Measurements from ENCODE around the gene SARNP. TPM values are rescaled to one million over a fixed set of nuclear protein-coding genes. Genes with fewer than 3 reads are reported as not detected.
"Not testable (repeated sequence)": the region's sequence is repeated elsewhere in the genome, so short reads cannot be mapped to it uniquely, and the experiment has no call there.

Gene SARNP
- total RNA-seq, 2 experiments from 2014 or later, result 91.1 to 94.8 TPM

GRCh38 chr12:55789893-55790292 is 27.6 kb downstream of the SARNP start:
- Mint-ChIP-seq H3K4me3 (no peak overlapping the region), H3K27me3 (ENCODE audit: low read depth) (no peaks in the 10 kb centered on the region), H3K36me3 (ENCODE audit: low read depth) (peaks cover 55% of the 10 kb centered on the region), H3K27ac (no peak overlapping the region), H3K4me1 (ENCODE audit: low read depth) (no peaks in the 10 kb centered on the region), H3K9me3 (ENCODE audit: insufficient read depth) (no peaks in the 10 kb centered on the region)
- ChIA-PET CTCF (no interaction called here), POLR2A (no interaction called here)
- DNase-seq (no peak), ATAC-seq (no peak)

- no peaks in the 10 kb centered on the region for H3K4me1 Mint-ChIP-seq (ENCODE audit: low read depth)
- no peak for ATAC-seq
- no peak overlapping the region for H3K4me3 Mint-ChIP-seq
- no peaks in the 10 kb centered on the region for H3K27me3 Mint-ChIP-seq (ENCODE audit: low read depth)
- H3K36me3 Mint-ChIP-seq (ENCODE audit: low read depth), result peaks cover 51% of the 10 kb centered on the region
- H3K27ac Mint-ChIP-seq, result no peak overlapping the region
- ChIA-PET POLR2A (interaction anchor here (1.2 kb wide), 1 partner anchor 46 kb away, joined by 3 read pairs; the partner anchor contains the start of gene GDF11), CTCF (interaction anchor here (1.0 to 1.5 kb wide), 4 partner anchors 8 to 51 kb away, joined by 3 to 4 read pairs (median 3); no protein-coding TSS in a partner anchor)
- no peaks in the 10 kb centered on the region for H3K9me3 Mint-ChIP-seq (ENCODE audit: insufficient read depth)
- DNase-seq, result no peak
Measured at GRCh38 chr12:55789171-55789570, 28.4 kb downstream of the SARNP start.

- no peak for DNase-seq
- Mint-ChIP-seq H3K27ac (no peak overlapping the region), H3K9me3 (ENCODE audit: insufficient read depth) (no peaks in the 10 kb centered on the region), H3K36me3 (ENCODE audit: low read depth) (peaks cover 53% of the 10 kb centered on the region), H3K27me3 (ENCODE audit: low read depth) (no peaks in the 10 kb centered on the region), H3K4me3 (no peak overlapping the region), H3K4me1 (ENCODE audit: low read depth) (no peaks in the 10 kb centered on the region)
- ChIA-PET POLR2A (interaction anchor here (1.2 kb wide), 1 partner anchor 45 kb away, joined by 3 read pairs; the partner anchor contains the start of gene GDF11), CTCF (interaction anchor here (1.0 to 1.5 kb wide), 4 partner anchors 9 to 50 kb away, joined by 3 to 4 read pairs (median 3); no protein-coding TSS in a partner anchor)
- no peak for ATAC-seq
Measured at GRCh38 chr12:55788546-55788945, 29.0 kb downstream of the SARNP start.

- Mint-ChIP-seq H3K36me3 (ENCODE audit: low read depth) (peaks cover 52% of the 10 kb centered on the region), H3K4me3 (no peak overlapping the region), H3K4me1 (ENCODE audit: low read depth) (peaks cover 10% of the 10 kb centered on the region), H3K27me3 (ENCODE audit: low read depth) (no peaks in the 10 kb centered on the region), H3K9me3 (ENCODE audit: insufficient read depth) (no peaks in the 10 kb centered on the region), H3K27ac (peak overlapping the region; percentile 39)
- ChIA-PET POLR2A (interaction anchor here (0.6 kb wide), 1 partner anchor 1939 kb away, joined by 3 read pairs; no protein-coding TSS in a partner anchor), CTCF (interaction anchor here (0.9 to 3.5 kb wide), 5 partner anchors 13 to 159 kb away, joined by 3 to 15 read pairs (median 3); no protein-coding TSS in a partner anchor)
- DNase-seq (no peak), ATAC-seq (no peak)
Measured at GRCh38 chr12:55780685-55781084, 36.8 kb downstream of the SARNP start.

- H3K36me3 Mint-ChIP-seq (ENCODE audit: low read depth), result peaks cover 46% of the 10 kb centered on the region
- POLR2A ChIA-PET, result interaction anchor here (0.6 kb wide), 1 partner anchor 153 kb away, joined by 3 read pairs; no protein-coding TSS in a partner anchor
- no peak for DNase-seq
- no peaks in the 10 kb centered on the region for H3K27me3 Mint-ChIP-seq (ENCODE audit: low read depth)
- ATAC-seq, result no peak
- H3K27ac Mint-ChIP-seq, result no peak overlapping the region
- peaks cover 10% of the 10 kb centered on the region for H3K4me1 Mint-ChIP-seq (ENCODE audit: low read depth)
- H3K9me3 Mint-ChIP-seq (ENCODE audit: insufficient read depth), result no peaks in the 10 kb centered on the region
- no peak overlapping the region for H3K4me3 Mint-ChIP-seq
- CTCF ChIA-PET, result interaction anchor here (2.3 kb wide), 1 partner anchor 40 kb away, joined by 8 read pairs; no protein-coding TSS in a partner anchor
Measured at GRCh38 chr12:55777856-55778255, 39.7 kb downstream of the SARNP start.

GRCh38 chr12:55771736-55772135 is 45.8 kb downstream of the SARNP start:
- no peak for ATAC-seq
- Mint-ChIP-seq H3K27me3 (ENCODE audit: low read depth) (no peaks in the 10 kb centered on the region), H3K36me3 (ENCODE audit: low read depth) (peaks cover 26% of the 10 kb centered on the region), H3K9me3 (ENCODE audit: insufficient read depth) (no peaks in the 10 kb centered on the region), H3K4me1 (ENCODE audit: low read depth) (peaks cover 3% of the 10 kb centered on the region), H3K4me3 (no peak overlapping the region), H3K27ac (no peak overlapping the region)
- ChIA-PET POLR2A (interaction anchor here (0.8 to 1.6 kb wide), 3 partner anchors 10 to 462 kb away, joined by 3 read pairs; no protein-coding TSS in a partner anchor), CTCF (interaction anchor here (1.1 to 3.3 kb wide), 5 partner anchors 14 to 34 kb away, joined by 3 to 15 read pairs (median 4); no protein-coding TSS in a partner anchor)
- no peak for DNase-seq

- no peak for DNase-seq
- Mint-ChIP-seq H3K4me1 (ENCODE audit: low read depth) (peaks cover under 1% of the 10 kb centered on the region), H3K36me3 (ENCODE audit: low read depth) (peaks cover 26% of the 10 kb centered on the region), H3K27ac (no peak overlapping the region), H3K9me3 (ENCODE audit: insufficient read depth) (no peaks in the 10 kb centered on the region), H3K4me3 (no peak overlapping the region), H3K27me3 (ENCODE audit: low read depth) (no peaks in the 10 kb centered on the region)
- ChIA-PET CTCF (interaction anchor here (1.0 to 2.5 kb wide), 3 partner anchors 10 to 207 kb away, joined by 4 to 8 read pairs (median 8); partner anchors contain the start of gene RAB5B), POLR2A (interaction anchor here (0.6 kb wide), 1 partner anchor 21 kb away, joined by 3 read pairs; no protein-coding TSS in a partner anchor)
- ATAC-seq, result no peak
Measured at GRCh38 chr12:55767156-55767555, 50.4 kb downstream of the SARNP start.

GRCh38 chr12:55765736-55766290 is 51.7 kb downstream of the SARNP start:
- no peak for DNase-seq
- no peak overlapping the region for H3K4me3 Mint-ChIP-seq

GRCh38 chr12:55762646-55763045 is 54.9 kb downstream of the SARNP start:
- Mint-ChIP-seq H3K9me3 (ENCODE audit: insufficient read depth) (no peaks in the 10 kb centered on the region), H3K36me3 (ENCODE audit: low read depth) (peaks cover 46% of the 10 kb centered on the region), H3K27me3 (ENCODE audit: low read depth) (no peaks in the 10 kb centered on the region), H3K4me1 (ENCODE audit: low read depth) (no peaks in the 10 kb centered on the region), H3K27ac (no peak overlapping the region), H3K4me3 (no peak overlapping the region)
- POLR2A ChIA-PET, result interaction anchor here (0.6 to 0.9 kb wide), 2 partner anchors 17 to 157 kb away, joined by 3 read pairs; no protein-coding TSS in a partner anchor
- DNase-seq, result no peak
- ATAC-seq, result no peak
- CTCF ChIA-PET, result interaction anchor here (1.0 to 1.5 kb wide), 4 partner anchors 16 to 233 kb away, joined by 3 read pairs; no protein-coding TSS in a partner anchor

More at GRCh38 chr12:55765736-55766290, 51.7 kb downstream of the SARNP start:
- ChIA-PET CTCF (interaction anchor here (2.2 to 2.5 kb wide), 2 partner anchors 9 to 27 kb away, joined by 8 read pairs; no protein-coding TSS in a partner anchor), POLR2A (interaction anchor here (0.8 kb wide), 1 partner anchor 9 kb away, joined by 3 read pairs; no protein-coding TSS in a partner anchor)
- Mint-ChIP-seq H3K36me3 (ENCODE audit: low read depth) (peaks cover 26% of the 10 kb centered on the region), H3K27me3 (ENCODE audit: low read depth) (no peaks in the 10 kb centered on the region), H3K27ac (no peak overlapping the region), H3K4me1 (ENCODE audit: low read depth) (no peaks in the 10 kb centered on the region), H3K9me3 (ENCODE audit: insufficient read depth) (no peaks in the 10 kb centered on the region)
- ATAC-seq, result no peak

- no peak overlapping the region for H3K4me3 Mint-ChIP-seq
- no peaks in the 10 kb centered on the region for H3K4me1 Mint-ChIP-seq (ENCODE audit: low read depth)
- no peak overlapping the region for H3K27ac Mint-ChIP-seq
- H3K36me3 Mint-ChIP-seq (ENCODE audit: low read depth), result peaks cover 55% of the 10 kb centered on the region
- H3K9me3 Mint-ChIP-seq (ENCODE audit: insufficient read depth), result no peaks in the 10 kb centered on the region
- ChIA-PET CTCF (interaction anchor here (1.1 kb wide), 1 partner anchor 9 kb away, joined by 3 read pairs; no protein-coding TSS in a partner anchor), POLR2A (no interaction called here)
- ATAC-seq (no peak), DNase-seq (no peak)
- H3K27me3 Mint-ChIP-seq (ENCODE audit: low read depth), result no peaks in the 10 kb centered on the region
Measured at GRCh38 chr12:55760663-55761062, 56.9 kb downstream of the SARNP start.

- not testable (repeated sequence) for H3K9me3 Mint-ChIP-seq (ENCODE audit: insufficient read depth); H3K27me3 Mint-ChIP-seq (ENCODE audit: low read depth); ATAC-seq; H3K4me3 Mint-ChIP-seq; DNase-seq; H3K4me1 Mint-ChIP-seq (ENCODE audit: low read depth); H3K27ac Mint-ChIP-seq
- CTCF ChIA-PET, result interaction anchor here (2.1 kb wide), 1 partner anchor 20 kb away, joined by 8 read pairs; no protein-coding TSS in a partner anchor
- POLR2A ChIA-PET, result interaction anchor here (0.6 kb wide), 1 partner anchor 9 kb away, joined by 4 read pairs; no protein-coding TSS in a partner anchor
- peaks cover 60% of the 10 kb centered on the region for H3K36me3 Mint-ChIP-seq (ENCODE audit: low read depth)
Measured at GRCh38 chr12:55758575-55758974, 58.9 kb downstream of the SARNP start.

- Mint-ChIP-seq H3K27me3 (ENCODE audit: low read depth) (no peaks in the 10 kb centered on the region), H3K36me3 (ENCODE audit: low read depth) (peaks cover 64% of the 10 kb centered on the region), H3K9me3 (ENCODE audit: insufficient read depth) (no peaks in the 10 kb centered on the region), H3K27ac (no peak overlapping the region), H3K4me3 (no peak overlapping the region), H3K4me1 (ENCODE audit: low read depth) (no peaks in the 10 kb centered on the region)
- no peak for DNase-seq
- POLR2A ChIA-PET, result interaction anchor here (0.8 kb wide), 1 partner anchor 15 kb away, joined by 3 read pairs; no protein-coding TSS in a partner anchor
- ATAC-seq, result no peak
- CTCF ChIA-PET, result interaction anchor here (0.6 to 2.4 kb wide), 7 partner anchors 8 to 67 kb away, joined by 3 to 8 read pairs (median 3); no protein-coding TSS in a partner anchor
Measured at GRCh38 chr12:55757701-55758100, 59.8 kb downstream of the SARNP start.
